Measurements from ENCODE around the gene KCNJ6.

KCNJ6 gene

GRCh38 chr21:37811711-37812110 lies 104.5 kb downstream of the KCNJ6 start:
- DNase-seq, result no peak

GRCh38 chr21:37808261-37808660 lies 108.0 kb downstream of the KCNJ6 start:
- DNase-seq, result no peak

- DNase-seq, result no peak
Measured at GRCh38 chr21:37805266-37805665, 111.0 kb downstream of the KCNJ6 start.

DNA sequence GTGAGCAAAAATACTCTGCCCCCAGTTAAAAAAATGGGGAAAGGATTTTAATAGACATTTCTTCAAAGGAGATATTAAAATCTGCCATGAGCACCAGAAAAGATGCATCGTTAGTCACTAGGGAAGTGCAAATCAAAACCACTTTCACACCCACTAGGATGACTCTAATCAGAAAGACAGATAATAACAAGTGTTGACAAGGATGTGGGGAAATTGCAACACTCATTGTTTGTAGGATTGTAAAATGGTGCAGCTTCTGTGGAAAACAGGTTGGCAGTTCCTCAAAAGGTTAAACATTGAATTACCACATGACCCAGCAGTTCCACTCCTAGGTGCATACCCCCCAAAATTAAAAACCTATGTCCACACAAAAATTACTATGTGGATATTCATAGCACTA lies 112.3 kb downstream of the KCNJ6 start:
- DNase-seq, result no peak

DNA sequence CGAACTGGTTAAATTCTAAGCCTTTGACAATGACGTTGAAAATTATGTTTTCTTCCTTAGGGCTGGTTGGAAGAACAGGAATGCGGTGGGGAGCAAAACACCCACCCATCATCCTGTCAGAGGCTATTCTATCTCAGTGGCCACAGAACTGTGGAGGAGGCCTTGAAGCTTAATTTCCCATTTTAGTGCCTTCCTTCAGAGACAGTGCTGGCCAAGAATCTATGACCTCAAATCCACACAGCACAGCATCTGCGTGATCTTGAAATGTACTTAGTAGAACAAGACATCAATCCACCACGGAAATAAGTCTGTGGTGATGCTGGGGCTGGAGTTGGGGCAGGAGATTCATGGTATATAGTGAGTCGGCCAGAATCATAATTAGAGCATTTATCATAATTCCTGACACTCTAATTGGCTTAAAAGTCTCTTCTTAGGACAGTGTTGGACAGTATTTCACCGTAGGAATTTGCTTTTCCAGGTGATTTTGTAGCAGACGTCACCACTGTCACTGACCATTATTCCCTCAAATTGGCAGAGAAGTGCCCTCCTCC lies 113.1 kb downstream of the KCNJ6 start:
- no peak for DNase-seq

- no peak for DNase-seq
Measured at GRCh38 chr21:37800456-37801061, 115.7 kb downstream of the KCNJ6 start.

GRCh38 chr21:37800057-37800455 lies 116.2 kb downstream of the KCNJ6 start:
- no peak for DNase-seq

GRCh38 chr21:37799211-37800056 lies 116.8 kb downstream of the KCNJ6 start:
- DNase-seq, result no peak

DNA sequence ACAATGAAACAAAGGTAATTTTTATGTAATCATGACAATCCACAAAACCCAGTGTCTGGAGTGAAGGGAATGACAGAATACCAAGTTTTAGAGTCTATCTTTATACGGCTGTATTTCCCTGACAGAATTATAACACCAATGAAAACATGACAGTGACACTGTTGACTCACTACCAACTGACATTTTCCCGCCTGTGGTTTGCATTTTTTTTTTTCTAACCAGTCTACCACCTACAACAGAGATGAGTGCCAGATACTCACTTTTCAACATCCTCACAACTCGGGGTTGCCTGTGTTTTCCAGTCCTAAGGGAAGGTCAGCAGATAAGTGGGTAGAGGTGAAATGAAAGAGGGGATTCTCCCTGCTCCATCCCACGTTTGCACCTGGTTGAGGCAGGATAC lies 118.9 kb downstream of the KCNJ6 start:
- no peak for DNase-seq

- no peak for DNase-seq
Measured at GRCh38 chr21:37796011-37796410, 120.2 kb downstream of the KCNJ6 start.

GRCh38 chr21:37793660-37794059 lies 122.6 kb downstream of the KCNJ6 start:
- DNase-seq, result no peak

- no peak for DNase-seq
Measured at GRCh38 chr21:37792046-37792445, 124.2 kb downstream of the KCNJ6 start.

DNA sequence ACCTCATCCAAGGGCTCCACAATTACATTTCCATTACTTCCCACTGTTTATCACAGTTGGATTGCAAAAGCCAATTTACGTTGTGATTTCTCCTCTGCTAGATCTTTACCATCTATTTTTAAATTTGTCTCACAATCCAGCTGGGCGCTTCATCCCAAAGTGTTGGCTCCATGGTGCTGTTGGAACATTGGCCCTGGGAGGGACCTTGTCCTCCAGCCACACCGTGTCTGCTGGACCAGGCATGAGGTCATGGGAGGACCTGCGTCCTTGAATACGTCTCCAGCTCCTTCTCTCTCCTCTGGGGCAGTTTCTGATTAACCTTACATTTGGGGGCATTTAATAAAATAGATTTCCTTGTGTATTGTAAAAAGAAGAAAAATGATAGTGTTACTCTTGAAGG lies 125.4 kb downstream of the KCNJ6 start:
- no peak for DNase-seq

DNA sequence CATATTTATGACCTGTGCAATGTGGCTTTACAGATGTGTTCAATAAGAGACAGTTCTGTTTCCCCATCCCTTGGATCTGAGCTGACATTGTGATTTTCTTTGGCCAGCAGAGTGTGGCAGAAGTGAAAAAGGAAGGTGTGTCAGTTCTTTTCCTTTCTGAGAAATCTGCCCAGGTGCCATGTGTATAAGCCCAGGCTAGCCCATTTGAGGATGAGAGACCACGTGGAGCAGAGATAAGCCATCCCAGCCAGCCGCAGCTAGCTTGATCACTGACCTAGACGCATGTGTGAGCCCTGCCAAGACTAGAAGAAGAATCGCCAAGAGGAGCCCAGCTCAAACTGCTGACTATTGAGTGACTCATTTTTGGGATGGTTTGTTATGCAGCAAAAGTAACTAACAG lies 127.8 kb downstream of the KCNJ6 start:
- DNase-seq, result no peak

GRCh38 chr21:37787456-37787855 lies 128.8 kb downstream of the KCNJ6 start:
- no peak for DNase-seq

DNA sequence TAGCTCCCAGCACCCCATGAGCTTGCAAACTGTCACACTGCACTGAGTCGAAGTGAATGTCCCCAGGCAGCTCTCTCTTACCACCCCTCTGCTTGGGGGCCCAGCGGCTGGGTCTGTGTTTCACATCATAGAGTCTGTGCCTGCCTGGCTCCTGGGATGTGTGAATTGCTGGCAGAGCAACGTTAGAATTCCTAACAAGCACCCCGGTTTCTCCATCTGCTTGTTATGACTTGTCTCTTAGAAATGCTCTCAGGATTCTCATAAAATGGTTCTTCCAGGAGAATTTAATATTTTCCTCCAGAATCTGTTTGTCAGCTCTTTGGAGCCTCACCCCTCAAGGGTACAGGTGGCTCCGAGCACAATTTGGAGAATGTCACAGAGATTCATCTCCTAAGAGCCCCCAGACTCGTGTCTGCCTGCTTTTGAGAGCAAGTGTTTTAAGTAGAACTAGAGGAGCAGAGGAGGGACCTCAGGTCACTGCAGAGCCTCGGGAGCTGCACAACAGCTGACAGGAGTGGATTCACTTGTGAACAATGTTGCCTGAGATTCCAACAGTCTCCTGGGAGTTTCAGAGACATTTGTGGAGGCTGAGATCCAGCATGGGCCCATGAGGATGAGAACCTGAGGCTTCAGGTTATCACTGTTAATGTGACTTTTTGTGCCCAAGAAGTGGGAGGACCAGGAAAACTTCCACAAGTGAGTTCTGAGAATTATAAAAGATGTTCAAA lies 131.5 kb downstream of the KCNJ6 start:
- DNase-seq, result no peak

- no peak for DNase-seq
Measured at GRCh38 chr21:37783016-37783415, 133.2 kb downstream of the KCNJ6 start.

- no peak for DNase-seq
Measured at GRCh38 chr21:37780991-37781983, 135.0 kb downstream of the KCNJ6 start.

DNA sequence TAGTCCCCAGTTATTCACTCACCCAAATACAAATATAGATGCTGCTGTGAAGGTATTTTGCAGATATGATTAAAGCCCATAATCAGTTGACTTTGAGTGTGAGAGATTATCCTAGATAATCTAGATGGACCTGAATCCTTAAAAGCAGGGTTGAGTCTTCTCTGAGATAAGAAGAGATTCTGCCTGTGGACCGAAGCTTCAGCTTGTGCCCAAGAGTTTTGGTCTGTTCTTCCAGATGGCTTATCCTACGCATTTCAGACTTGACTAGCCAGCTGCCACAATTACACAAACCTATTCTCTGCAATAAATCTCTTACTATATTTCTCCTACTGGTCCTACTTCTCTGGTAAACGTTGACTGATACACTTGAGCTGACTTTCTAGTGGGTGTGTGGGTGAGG lies 145.1 kb downstream of the KCNJ6 start:
- DNase-seq, result no peak

DNA sequence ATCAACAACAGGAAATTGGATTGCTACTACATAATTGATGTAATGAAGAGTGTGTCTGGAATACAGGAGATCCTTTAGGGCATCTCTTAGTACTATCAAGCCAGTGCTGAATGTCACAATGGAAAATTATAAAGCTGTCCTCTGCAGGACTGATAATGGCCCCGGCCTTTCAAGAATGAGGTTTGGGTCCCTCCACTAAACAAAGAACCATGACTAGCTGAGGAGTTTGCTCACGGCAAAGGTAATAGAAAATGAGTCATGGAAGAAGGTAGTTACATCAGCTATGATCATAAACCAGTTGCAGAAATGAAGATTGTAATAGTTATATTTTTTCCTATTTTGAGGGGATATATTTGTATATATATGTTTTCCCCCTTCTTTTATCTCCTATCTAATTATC lies 145.8 kb downstream of the KCNJ6 start:
- DNase-seq, result no peak

GRCh38 chr21:37769656-37770055 lies 146.6 kb downstream of the KCNJ6 start:
- no peak for DNase-seq

DNA sequence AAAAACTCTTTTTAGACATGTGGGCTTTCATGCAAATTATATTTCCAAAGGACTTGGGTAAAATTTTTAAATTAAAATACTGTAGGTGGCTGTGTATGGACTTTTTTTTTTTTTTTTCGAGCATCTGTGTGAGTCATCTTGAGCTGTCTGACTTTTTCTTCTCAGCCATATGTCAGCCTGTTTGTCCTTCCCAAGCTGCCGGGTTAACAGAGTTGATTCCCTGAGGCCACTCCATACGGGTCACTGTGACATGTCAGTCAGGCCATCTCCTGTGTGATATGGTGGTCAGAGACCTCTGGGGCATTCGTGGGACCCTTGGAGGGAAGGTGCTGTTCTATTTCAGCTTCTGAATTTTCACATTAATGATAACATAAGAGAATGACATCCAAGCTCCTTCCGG lies 148.3 kb downstream of the KCNJ6 start:
- no peak for DNase-seq
